Measurements from ENCODE around the gene G3BP1.

DNA sequence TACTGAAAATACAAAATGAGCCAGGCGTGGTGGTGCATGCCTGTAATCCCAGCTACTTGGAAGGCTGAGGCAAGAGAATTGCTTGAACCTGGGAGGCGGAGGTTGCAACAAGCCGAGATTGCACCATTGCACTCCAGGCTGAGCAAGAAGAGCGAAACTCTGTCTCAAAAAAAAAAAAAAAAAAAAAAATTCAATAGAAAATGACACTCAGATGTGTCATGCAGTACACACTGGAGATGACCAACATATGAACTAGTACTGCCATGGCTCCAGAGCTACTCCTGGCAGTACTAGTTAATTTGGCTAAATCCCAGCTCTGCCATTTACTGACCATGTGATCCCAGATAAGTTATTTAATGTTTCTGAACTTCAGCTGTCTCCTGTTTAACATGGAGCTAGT lies 20.7 kb upstream of the G3BP1 start:
- TF ChIP-seq, protein P1, sequence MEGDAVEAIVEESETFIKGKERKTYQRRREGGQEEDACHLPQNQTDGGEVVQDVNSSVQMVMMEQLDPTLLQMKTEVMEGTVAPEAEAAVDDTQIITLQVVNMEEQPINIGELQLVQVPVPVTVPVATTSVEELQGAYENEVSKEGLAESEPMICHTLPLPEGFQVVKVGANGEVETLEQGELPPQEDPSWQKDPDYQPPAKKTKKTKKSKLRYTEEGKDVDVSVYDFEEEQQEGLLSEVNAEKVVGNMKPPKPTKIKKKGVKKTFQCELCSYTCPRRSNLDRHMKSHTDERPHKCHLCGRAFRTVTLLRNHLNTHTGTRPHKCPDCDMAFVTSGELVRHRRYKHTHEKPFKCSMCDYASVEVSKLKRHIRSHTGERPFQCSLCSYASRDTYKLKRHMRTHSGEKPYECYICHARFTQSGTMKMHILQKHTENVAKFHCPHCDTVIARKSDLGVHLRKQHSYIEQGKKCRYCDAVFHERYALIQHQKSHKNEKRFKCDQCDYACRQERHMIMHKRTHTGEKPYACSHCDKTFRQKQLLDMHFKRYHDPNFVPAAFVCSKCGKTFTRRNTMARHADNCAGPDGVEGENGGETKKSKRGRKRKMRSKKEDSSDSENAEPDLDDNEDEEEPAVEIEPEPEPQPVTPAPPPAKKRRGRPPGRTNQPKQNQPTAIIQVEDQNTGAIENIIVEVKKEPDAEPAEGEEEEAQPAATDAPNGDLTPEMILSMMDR (IDR thresholded peaks at IDR 0.05; ENCODE audit: insufficient read depth, low read length) = no peak
- no peak for TF ChIP-seq GABPA (IDR thresholded peaks at IDR 0.05; ENCODE audit: low read depth)
